ENCODE data around the gene KRTAP4-16.
"Not testable (repeated sequence)": the region's sequence is repeated elsewhere in the genome, so short reads cannot be mapped to it uniquely, and the experiment has no call there.

Gene KRTAP4-16

GRCh38 chr17:41101586-41102259 is at the start of gene KRTAP4-16:
TSS of gene KRTAP4-16 (minus strand) at chr17:41102209. CDS start at chr17:41102209, 0 bp downstream.
- no peak for DNase-seq (ENCODE audit: low read depth in 3 of 3)

- no peak for DNase-seq (ENCODE audit: low read depth in 3 of 3)
Measured at GRCh38 chr17:41151525-41151924, 49.5 kb upstream of the KRTAP4-16 start.

GRCh38 chr17:41150026-41150425 is 48.0 kb upstream of the KRTAP4-16 start:
- DNase-seq (ENCODE audit: low read depth in 3 of 3): no peak

- DNase-seq (ENCODE audit: low read depth in 3 of 3): no peak
Measured at GRCh38 chr17:41149652-41149985, 47.6 kb upstream of the KRTAP4-16 start, which contains the start of gene KRTAP4-5. TSS of gene KRTAP4-5 (minus strand) at chr17:41149825. CDS start at chr17:41149767, 58 bp downstream.

GRCh38 chr17:41148971-41149651 is 47.1 kb upstream of the KRTAP4-16 start:
- DNase-seq (ENCODE audit: low read depth in 3 of 3): not testable (repeated sequence)

- no peak for DNase-seq (ENCODE audit: low read depth in 3 of 3)
Measured at GRCh38 chr17:41147531-41148204, 45.7 kb upstream of the KRTAP4-16 start.

GRCh38 chr17:41145261-41145660 is 43.3 kb upstream of the KRTAP4-16 start:
- DNase-seq (ENCODE audit: low read depth in 3 of 3): no peak

GRCh38 chr17:41144846-41145245 is 42.8 kb upstream of the KRTAP4-16 start:
- no peak for DNase-seq (ENCODE audit: low read depth in 3 of 3)

GRCh38 chr17:41141361-41141760 is 39.4 kb upstream of the KRTAP4-16 start:
- DNase-seq (ENCODE audit: low read depth in 3 of 3): no peak

- DNase-seq (ENCODE audit: low read depth in 3 of 3): no peak
Measured at GRCh38 chr17:41140360-41141131, 38.5 kb upstream of the KRTAP4-16 start, which contains the start of gene KRTAP4-6. TSS of gene KRTAP4-6 (minus strand) at chr17:41140544. CDS start at chr17:41140487, 57 bp downstream.

- not testable (repeated sequence) for DNase-seq (ENCODE audit: low read depth in 3 of 3)
Measured at GRCh38 chr17:41139865-41140264, 37.9 kb upstream of the KRTAP4-16 start.

GRCh38 chr17:41133880-41134735 is 32.1 kb upstream of the KRTAP4-16 start:
- DNase-seq (ENCODE audit: low read depth in 3 of 3): no peak

GRCh38 chr17:41131979-41132378 is 30.0 kb upstream of the KRTAP4-16 start:
- no peak for DNase-seq (ENCODE audit: low read depth in 3 of 3)

- no peak for DNase-seq (ENCODE audit: low read depth in 3 of 3)
Measured at GRCh38 chr17:41127371-41127770, 25.4 kb upstream of the KRTAP4-16 start.

- DNase-seq (ENCODE audit: low read depth in 3 of 3): no peak
Measured at GRCh38 chr17:41126412-41126811, 24.4 kb upstream of the KRTAP4-16 start.

- no peak for DNase-seq (ENCODE audit: low read depth in 3 of 3)
Measured at GRCh38 chr17:41125064-41125463, 23.1 kb upstream of the KRTAP4-16 start.

GRCh38 chr17:41123991-41124371 is 22.0 kb upstream of the KRTAP4-16 start, which contains the start of gene KRTAP4-12:
TSS of gene KRTAP4-12 (minus strand) at chr17:41124182. CDS start at chr17:41124122, 60 bp downstream.
- not testable (repeated sequence) for DNase-seq (ENCODE audit: low read depth in 3 of 3)

GRCh38 chr17:41123292-41123990 is 21.4 kb upstream of the KRTAP4-16 start:
- DNase-seq (ENCODE audit: low read depth in 3 of 3): not testable (repeated sequence)

- no peak for DNase-seq (ENCODE audit: low read depth in 3 of 3)
Measured at GRCh38 chr17:41121742-41122141, 19.7 kb upstream of the KRTAP4-16 start.
